AML-193 (cell line): ENCODE measurements around the gene ERC1.
"Not testable (repeated sequence)": the region's sequence is repeated elsewhere in the genome, so short reads cannot be mapped to it uniquely, and the experiment has no call there.

Source experiments
- DNase-seq, 2 experiments: peaks; one replicate each; lab custom pipeline; 2025; lab: John Stamatoyannopoulos, UW

Gene ERC1

DNA sequence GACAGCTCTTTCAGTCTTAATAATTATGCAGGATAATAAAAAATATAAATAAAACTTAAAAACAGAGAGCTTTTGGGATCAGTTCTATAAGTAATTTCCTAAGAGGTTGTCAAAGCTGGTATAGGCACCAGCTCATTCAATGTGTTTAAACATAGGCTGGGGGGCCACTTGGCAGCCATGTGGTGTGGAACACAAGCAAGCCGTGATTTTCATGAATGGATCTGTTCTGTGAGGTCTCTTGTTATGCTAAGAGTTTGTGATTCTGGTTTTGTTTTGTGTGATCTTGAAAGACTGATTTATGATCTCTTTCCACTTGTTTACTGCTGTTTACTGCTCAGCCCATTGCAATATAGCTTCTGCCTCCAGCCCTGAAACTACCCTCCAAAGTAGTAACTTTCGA is 362.4 kb downstream of the ERC1 start:
- DNase-seq: no peak

DNA sequence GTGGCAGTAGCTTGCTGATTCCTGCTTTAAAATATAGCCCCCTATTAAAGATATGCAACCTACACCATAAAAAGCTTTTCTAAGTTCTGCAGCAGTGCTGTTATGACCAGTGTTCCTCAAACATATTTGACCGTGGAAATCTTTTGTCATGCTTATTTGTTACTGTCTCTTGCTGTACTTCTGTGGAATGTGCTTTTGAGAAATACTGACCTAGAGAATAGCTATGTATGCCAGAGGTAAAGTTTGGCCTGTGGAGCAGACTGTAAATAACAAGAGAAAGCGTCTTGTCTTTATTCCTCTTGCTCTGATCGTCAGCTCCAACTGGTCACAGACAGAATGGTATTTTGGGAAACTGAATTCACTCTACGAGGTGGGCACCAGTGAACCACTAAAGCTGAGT is 364.4 kb downstream of the ERC1 start:
- DNase-seq: no peak

DNA sequence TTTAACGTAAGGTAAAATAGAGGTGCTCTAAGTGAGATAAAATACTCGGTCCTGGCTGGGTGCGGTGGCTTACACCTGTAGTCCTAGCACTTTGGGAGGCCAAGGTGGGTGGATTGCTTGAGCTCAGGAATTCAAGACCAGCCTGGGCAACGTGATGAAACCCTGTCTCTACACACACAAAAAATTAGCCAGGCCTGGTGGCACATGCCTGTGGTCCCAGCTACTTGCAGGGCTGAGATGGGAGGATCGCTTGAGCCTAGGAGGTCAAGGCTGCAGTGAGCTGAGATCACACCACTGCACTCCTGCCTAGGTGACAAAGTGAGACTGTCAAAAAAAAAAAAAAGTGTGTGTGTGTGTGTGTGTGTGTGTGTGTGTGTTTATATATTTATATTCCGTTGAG is 364.8 kb downstream of the ERC1 start:
- DNase-seq: not testable (repeated sequence)

DNA sequence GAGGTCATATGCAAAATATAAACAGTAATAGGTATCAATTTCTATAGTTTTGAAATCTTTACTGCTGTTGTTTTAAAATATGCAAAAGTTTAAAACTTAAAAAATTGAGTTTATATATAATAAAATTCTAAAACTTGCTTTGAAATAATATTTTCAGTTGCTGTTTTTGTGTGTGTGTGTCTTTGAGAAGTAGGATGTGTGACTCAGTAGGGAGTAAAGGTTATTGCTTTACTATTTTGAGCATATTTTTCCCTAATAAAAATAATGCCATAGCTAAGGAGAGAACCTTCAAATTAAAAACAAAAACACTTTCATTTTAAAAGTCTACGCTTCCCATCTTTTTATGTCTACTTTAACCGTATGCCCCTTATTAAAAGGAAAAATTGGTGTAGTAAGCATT is 365.3 kb downstream of the ERC1 start:
- DNase-seq: no peak

DNA sequence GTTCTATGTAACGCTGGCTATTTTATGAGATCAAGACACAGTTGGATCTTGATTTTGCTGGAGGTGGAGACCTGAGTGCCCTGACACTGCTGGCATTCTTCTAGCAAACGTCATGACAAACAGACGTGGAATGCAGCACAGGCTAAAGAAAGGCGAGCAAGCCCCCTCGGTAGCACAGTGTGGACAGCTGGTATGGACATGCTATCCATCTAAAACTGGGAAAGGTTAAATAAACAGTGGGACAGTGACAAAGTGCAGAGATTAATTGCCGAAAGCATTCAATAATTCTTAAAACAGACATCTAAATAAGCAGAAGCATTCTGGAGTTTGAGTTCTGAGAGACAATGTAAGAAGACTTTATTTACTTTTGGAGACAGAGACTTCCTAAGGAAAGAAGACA is 366.1 kb downstream of the ERC1 start:
- no peak for DNase-seq

DNA sequence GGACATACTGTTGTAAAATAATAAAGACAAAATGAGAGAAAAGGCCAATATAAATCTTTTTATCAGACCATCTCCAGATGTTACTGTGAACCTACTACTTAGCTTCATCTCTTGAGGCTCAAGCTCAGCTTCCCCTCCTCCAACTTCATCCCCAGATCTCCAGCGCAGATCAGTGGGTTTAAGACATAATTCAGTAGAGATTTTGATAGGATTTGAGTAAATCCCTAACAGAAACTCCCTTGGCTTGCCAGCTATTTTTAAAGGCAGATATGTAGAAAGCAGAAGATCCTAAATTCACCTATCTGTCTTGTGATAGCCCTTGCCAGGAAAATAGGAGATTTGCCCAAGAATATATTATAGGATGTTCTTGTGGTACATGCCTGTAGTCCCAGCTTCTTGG is 366.7 kb downstream of the ERC1 start:
- no peak for DNase-seq

DNA sequence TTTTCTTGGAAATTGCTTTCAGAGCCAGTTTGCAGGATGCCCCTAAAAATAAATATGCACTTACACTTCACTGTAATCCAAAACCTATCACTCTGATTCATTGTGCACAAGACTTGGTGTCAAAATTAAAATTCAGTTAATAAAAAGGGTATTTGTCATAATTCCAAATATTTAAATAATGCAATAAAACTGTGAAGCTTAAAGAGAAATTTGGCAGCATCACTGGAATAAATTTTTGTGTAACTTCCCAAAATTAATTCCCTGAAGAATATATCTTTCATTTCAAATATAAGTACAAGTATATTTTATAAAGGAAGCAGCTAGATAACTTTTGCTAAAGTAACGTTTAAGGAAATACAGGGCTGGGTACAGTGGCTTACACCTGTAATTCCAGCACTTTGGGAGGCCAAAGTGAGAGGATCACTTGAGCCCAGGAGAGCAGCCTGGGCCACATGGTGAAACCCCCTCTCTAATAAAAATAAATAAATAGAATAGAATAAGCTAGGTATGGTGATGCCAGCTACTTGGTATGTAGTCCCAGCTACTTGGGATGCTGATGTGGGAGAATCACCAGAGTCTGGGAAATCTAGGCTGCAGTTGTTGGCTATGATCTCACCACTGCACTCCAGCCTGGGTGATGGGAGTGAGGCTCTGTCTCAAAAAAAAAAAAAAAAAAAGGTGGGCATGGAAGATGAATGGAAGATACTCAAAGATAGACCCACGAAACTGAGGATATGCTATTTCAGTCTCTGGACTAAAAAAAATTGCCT is 369.6 kb downstream of the ERC1 start:
- DNase-seq: no peak

DNA sequence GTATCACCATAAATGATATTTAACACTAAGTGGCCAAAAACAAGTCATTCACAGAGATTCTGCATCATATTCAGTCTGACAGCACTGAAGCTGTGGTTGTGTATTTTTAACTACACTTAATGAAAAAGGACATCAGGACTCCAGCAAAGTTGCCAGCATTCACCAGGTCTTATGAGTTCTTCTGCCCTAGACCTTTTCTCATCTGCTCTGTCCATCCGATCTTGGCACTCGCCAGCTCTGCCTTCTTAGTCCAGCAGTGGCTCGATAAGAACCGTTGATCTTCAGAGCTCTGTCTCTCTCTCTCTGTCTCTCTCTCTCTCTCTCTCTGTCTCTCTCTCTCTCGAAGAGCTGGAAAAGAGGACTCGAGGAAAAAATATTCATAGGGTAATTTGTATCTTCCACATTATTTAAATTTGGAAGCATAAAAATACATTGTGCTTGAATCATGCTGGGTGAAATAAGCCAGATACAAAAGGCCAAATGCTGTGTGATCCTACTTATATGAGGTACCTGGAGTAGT is 371.2 kb downstream of the ERC1 start:
- DNase-seq: no peak

DNA sequence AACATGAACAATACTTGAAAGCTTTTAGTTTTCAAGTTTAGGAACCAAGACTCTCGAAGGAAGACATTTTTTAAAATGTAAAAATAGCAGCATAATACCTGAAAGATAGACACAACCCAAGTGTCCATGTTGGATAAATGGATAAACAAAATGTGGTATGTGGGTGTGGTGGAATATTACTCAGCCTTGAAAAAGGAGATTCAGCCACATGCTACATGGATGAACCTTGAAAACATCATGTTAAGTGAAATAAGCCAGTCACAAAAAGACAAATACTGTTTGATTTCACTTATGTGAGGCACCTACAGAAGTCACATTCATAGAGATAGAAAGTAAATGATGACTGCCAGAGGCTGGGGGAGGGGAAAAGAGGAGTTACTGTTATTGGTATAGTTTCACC is 374.7 kb downstream of the ERC1 start:
- DNase-seq: no peak

DNA sequence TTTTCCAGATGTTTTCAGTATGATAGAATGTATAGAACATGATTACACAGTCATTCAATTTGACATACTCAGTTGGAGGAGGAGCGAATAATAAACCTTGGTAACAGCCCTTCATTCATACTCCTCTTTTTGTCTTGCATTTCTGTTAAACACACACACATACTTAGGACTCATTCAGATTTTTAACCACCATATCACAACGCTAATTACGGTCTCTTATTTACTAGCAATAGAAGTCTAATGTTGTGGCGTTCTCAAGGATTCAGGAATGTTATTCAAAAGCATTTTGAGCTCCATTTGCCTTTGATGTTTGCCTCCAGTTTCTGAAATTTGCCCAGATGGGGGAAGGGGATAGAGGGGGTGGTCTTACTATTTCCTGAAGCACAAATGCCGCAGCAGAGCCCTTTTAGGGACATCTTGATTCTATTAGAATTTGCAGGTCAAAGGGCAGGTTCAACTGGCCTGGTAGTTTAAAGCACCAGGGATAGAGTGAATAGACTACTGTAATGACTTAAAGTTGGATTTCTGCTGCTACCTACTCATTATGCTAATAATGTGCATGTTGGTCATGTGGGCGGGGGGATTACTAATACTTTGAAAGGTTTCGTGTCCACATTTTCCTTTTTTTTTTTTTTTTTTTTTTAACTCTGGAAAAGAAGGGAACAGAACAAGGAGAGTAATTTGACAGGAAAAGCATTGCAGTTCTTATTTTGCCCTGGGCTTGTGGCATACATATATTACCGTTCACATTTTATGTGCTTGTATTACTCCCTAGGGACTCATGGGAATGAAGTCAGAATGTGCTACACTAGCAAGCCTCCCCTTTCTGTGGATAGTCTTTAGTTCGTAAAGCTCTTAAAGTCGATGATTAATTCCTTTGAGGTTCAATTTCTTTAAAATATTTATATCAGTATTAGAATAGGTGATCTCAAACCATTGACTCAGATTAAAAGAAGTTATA is 376.6 kb downstream of the ERC1 start:
- DNase-seq: no peak

DNA sequence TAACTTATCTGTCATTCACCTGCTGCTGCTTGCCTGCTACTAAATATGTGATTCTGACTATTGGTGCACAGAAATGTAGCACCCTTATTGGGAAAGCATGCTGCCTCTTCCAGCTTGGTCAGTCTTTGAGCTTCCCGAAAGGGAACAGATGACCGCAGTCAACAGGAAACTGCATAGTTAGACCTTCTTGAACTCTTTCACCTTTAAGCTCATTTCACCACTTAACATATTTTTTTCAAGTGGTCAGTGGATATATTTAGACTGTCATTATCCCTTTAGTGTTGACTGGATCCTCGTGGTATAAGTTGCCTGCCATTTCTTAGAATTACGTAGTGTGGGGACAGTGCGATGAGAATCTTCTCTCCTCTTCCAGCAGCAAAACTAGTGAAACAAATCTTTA is 378.4 kb downstream of the ERC1 start:
- no peak for DNase-seq

DNA sequence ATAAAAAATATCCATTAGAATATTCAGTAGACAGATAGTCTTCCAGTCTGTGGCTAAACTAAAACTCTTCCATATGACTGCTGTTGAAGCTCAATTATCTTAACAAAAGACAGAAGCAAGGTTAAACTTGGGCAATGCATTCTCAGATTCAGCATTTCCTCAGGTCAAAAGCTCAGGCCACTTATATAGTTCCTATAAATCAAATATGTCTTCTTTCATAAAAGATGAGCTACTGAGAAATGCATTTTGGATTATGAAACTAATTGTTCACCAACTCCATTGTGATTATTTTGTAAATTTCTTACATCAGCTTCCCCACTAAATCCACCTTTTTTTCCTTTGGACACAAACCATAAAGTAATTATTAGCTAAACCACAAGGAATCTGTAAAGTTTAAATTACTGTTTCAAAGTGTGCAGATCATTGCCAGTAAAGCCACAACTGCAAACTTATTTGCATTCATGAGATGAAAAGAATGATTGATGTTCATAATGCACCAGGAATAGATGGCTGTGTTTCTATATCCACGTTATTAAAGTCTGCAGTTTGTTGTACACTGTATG is 379.0 kb downstream of the ERC1 start:
- DNase-seq: no peak

DNA sequence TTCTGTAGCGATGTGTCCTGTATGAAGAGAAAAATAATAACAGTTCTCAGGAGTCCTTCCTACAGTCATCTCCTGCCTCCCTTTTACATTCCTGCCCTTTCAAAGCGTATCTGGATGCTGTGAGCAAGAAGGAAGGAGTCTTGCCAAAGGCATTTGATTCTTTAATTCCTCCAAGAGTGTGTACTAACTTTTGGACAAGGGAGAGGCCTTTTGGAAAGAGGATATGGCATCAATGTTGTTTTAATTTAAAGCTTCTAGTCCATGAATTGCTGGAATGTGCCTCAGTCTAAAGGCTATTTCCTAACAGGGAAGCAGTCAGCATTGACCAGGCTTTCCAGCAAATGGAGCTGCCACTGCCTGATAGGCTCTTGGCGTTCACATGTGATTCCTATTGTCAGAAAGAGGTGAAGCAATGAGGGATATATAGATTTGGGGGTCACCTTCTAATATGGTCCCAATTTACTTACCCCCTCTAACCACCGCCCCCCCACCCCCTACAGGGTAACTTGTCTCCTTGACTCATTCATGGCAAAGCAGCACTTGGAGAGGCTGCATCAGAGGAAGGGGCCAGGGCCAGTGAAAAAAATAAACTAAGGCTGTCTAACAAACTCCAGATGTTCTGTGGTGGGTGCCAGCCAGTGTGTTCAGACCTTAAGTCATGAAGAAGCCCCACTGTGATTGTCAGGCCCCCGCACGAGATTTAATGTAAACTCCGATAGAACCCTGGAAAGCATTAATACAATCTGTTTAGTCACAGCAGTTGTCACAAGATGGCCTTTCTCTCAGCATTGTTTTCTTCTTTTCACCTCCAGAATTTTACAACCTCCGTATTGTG is 383.1 kb downstream of the ERC1 start:
- DNase-seq: no peak

DNA sequence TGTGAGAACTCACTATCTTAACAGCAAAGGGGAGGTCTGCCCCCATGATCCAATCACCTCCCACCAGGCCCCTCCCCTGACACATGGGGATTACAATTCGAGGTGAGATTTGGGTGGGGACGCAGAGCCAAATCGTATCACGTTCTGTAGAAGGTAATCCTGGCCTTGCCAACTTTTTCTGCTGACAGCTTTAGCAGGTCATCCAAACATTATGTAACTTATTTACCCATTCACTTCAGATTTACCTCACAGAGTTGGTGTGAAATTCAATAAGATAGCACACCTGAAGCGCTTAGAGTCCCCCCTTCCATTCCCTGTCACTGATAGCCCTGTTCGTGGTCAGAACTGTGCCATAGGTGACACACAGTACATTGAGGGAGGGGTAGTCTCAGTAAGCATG is 384.3 kb downstream of the ERC1 start:
- no peak for DNase-seq

DNA sequence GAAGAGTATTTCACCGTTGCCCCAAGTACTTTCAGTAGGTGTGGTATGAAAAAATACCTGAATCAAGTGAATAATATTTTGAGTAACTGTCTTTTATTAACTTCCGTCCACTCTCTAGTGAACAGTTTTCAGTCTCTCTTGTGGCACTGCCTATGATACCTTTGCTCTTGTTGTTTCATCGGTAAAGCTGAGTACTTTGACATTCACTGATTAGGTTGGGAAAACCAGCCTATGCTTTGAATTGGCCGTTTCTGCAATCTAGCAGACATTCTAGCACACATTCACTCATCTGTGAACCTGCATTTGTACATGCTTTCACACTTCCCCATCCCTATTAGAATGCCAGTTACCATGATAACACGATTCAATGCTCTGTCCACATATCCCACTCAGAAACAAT is 386.1 kb downstream of the ERC1 start:
- no peak for DNase-seq

DNA sequence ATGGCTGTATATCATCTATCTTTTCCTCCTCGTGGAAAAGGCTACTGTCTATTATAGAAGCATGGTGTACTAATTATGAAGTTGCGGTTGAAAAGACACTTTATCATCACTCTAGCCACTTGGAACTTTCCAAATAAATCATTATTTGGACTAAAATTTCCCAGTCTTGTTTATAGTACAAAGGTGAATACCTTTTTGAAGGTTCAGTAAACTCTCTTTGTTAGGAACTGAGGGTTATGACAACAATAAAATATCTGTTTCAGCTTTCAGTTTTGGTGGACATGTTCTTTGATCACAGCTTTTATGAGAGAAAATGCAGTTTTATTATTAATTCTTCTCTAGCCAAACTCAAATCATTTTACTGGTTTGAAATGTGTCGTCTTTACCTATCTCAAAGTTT is 386.7 kb downstream of the ERC1 start:
- no peak for DNase-seq

DNA sequence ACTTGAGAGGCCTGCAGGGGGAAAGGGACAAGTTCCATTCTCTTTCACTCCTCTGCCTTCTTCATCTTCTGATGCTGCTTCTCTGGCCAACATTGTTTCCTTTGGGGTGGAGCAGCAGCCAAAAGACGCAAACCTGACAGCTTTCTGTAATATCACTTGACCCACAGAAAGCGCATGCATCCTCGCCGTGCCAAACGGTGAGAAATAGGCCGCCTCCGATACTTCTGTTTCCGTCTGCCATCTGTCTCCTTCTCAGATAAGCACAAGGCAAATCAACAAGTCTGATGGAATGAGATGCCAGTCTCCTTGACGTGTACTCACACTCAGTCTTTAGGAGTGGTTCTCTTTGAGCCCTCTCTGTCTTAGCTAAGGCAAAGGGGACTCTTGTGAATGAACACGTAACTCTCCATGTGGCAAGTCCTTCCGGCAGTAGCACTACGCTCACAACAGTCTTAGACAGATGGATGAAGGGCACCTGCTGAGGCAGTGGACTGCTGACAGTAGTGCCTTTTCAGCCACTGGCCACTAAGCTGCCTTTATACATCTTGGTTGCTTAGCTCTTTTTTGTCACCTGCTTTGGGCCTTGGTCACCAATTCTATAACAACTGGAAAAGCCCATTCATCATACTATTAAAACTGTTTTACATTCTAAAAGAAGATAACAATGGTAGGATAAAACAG is 389.3 kb downstream of the ERC1 start:
- no peak for DNase-seq

DNA sequence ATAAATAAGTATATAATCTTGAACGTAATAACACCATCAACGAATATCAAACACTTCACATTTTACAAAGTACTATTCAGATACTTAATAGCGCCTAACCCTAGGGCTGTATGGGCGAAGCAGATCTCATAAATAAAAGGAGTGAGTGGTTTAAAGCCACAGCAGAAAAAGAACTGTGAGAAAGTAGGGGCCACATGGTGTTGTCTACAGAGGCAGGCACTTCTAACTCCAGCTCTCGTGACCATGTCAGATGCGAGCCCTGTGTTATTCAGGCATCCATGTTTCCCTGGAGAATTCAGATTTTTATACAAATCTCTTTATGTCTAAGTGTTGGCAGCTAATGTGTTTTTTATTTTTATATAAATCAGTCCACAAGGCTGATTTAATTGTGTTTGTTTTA is 391.1 kb downstream of the ERC1 start:
- DNase-seq: no peak

DNA sequence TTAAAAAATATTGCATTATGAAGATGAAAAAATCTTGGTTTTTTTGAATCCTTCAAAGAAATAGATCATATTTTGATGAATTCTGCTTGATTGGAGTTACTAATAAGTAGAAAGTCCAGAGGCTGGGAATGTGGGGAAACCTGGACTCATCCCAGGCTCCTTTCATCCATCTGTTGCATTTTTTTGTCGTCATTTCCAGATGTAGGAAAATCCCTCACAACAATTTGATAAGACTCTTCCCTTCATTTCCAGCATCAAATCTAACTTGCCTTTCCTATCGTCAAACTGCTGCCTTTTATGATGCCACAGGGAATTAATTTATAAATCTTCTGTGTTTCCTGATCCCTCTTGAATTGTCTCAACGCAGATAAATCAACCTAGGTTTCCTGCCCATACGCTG is 391.8 kb downstream of the ERC1 start:
- no peak for DNase-seq

DNA sequence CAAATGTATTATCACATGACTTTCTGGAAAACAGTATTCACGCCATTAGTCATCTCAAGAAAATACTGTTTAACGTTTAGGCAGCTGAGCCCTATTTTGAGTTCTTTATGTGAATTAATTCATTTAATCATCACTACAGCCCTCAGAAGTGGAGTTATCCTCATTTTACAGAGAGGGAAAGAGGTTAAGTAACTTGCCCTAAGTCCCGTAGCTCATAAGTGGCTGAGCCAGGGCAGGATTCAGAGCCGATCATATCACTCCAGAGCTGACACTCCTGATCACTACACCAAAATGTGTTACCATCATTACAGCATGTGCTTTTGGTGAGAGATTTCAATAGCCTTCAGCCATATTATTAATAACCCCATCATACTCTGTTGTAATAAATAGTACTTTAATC is 392.7 kb downstream of the ERC1 start:
- DNase-seq: no peak

DNA sequence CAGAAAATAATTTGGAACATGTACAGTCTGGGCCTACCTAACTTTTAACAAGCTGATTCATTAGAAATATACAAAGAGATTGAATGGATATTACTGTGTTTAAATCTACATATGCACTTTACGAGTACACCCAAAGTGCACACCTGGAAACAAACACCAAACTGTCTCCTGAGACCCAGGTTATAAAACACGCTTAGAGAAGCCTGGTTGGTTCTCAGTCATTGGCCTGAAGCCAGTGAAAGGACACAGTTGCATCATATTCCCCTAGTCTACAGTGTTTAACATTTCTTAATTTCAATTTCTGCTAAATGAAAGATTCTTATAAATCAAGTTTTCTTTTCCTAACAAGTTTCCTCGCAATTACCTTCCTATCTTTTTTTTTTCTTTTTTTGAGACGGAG is 393.9 kb downstream of the ERC1 start:
- no peak for DNase-seq
